Measurements from ENCODE around the gene NIPAL1. TPM values are rescaled to one million over a fixed set of nuclear protein-coding genes. Genes with fewer than 3 reads are reported as not detected.
A peak's percentile ranks its signal among the peaks of the same experiment; 100 is the strongest.
"Not testable (repeated sequence)": the region's sequence is repeated elsewhere in the genome, so short reads cannot be mapped to it uniquely, and the experiment has no call there.

Gene NIPAL1
- 1 to 10 TPM in 1 of 2 donors, under 1 TPM in 1; 0.21 to 2.0 TPM for total RNA-seq

GRCh38 chr4:48016141-48017107 lies at the start of gene NIPAL1, which contains the start of gene CNGA1:
TSS of gene NIPAL1 (plus strand) at chr4:48016772. CDS start at chr4:48016840, 68 bp downstream.
TSS of gene CNGA1 (minus strand) at chr4:48016681. CDS start at chr4:47952689, 63,992 bp downstream.
- no peaks in the 10 kb centered on the region for H3K36me3 Mint-ChIP-seq
- peaks cover 2 to 6% of the 10 kb centered on the region in 2 donors for H3K4me1 Mint-ChIP-seq (ENCODE audit: low read depth in 2 of 2)
- ATAC-seq (peak; percentile 95 to 98), DNase-seq (ENCODE audit: low spot score) (peak; percentile 76)
- H3K4me3 Mint-ChIP-seq = peak within 1 kb of the TSS; percentile 69
- no peaks in the 10 kb centered on the region for H3K9me3 Mint-ChIP-seq
- H3K27me3 Mint-ChIP-seq = peaks cover 23 to 37% of the 10 kb centered on the region in 2 donors
- no peak within 1 kb of the TSS for H3K27ac Mint-ChIP-seq

GRCh38 chr4:47968847-47969246 lies 47.7 kb upstream of the NIPAL1 start:
- H3K4me1 Mint-ChIP-seq (ENCODE audit: low read depth in 2 of 2) = no peaks in the 10 kb centered on the region
- no peak for ATAC-seq
- no peaks in the 10 kb centered on the region for H3K36me3 Mint-ChIP-seq
- no peak overlapping the region for H3K27ac Mint-ChIP-seq
- no peak for DNase-seq (ENCODE audit: low spot score)
- no peaks in the 10 kb centered on the region for H3K9me3 Mint-ChIP-seq
- peaks cover 22 to 26% of the 10 kb centered on the region in 2 donors for H3K27me3 Mint-ChIP-seq
- no peak overlapping the region for H3K4me3 Mint-ChIP-seq

- H3K4me3 Mint-ChIP-seq = no peak overlapping the region
- no peaks in the 10 kb centered on the region for H3K9me3 Mint-ChIP-seq
- no peaks in the 10 kb centered on the region for H3K4me1 Mint-ChIP-seq (ENCODE audit: low read depth in 2 of 2)
- H3K27ac Mint-ChIP-seq = no peak overlapping the region
- no peaks in the 10 kb centered on the region for H3K36me3 Mint-ChIP-seq
- DNase-seq (ENCODE audit: low spot score) = no peak
- ATAC-seq = no peak
- H3K27me3 Mint-ChIP-seq = peaks cover 23 to 24% of the 10 kb centered on the region in 2 donors
These were observed 44.4 kb upstream of the NIPAL1 start for GRCh38 chr4:47972181-47972580.

- Mint-ChIP-seq H3K4me1 (ENCODE audit: low read depth in 2 of 2) (no peaks in the 10 kb centered on the region), H3K27me3 (peaks cover 24% of the 10 kb centered on the region in 2 donors), H3K9me3 (no peaks in the 10 kb centered on the region), H3K4me3 (no peak overlapping the region), H3K27ac (no peak overlapping the region), H3K36me3 (no peaks in the 10 kb centered on the region)
- no peak for DNase-seq (ENCODE audit: low spot score)
- ATAC-seq = no peak
These were observed 43.9 kb upstream of the NIPAL1 start for GRCh38 chr4:47972721-47973120.

GRCh38 chr4:47974566-47974965 lies 42.0 kb upstream of the NIPAL1 start:
- no peak for ATAC-seq
- Mint-ChIP-seq H3K4me1 (ENCODE audit: low read depth in 2 of 2) (no peaks in the 10 kb centered on the region), H3K27ac (no peak overlapping the region), H3K27me3 (peaks cover 14 to 18% of the 10 kb centered on the region in 2 donors), H3K4me3 (no peak overlapping the region), H3K9me3 (no peaks in the 10 kb centered on the region), H3K36me3 (no peaks in the 10 kb centered on the region)
- no peak for DNase-seq (ENCODE audit: low spot score)

- DNase-seq (ENCODE audit: low spot score) = no peak
- H3K4me1 Mint-ChIP-seq (ENCODE audit: low read depth in 2 of 2) = peaks cover 2 to 6% of the 10 kb centered on the region in 2 donors
These were observed 26.4 kb upstream of the NIPAL1 start for GRCh38 chr4:47990145-47990544.

GRCh38 chr4:47992475-47992874 lies 24.1 kb upstream of the NIPAL1 start:
- H3K27me3 Mint-ChIP-seq = peaks cover 18 to 25% of the 10 kb centered on the region in 2 donors
- DNase-seq (ENCODE audit: low spot score); H3K4me1 Mint-ChIP-seq (ENCODE audit: low read depth in 2 of 2); ATAC-seq; H3K27ac Mint-ChIP-seq; H3K4me3 Mint-ChIP-seq: not testable (repeated sequence)
- peaks cover 22% of the 10 kb centered on the region for H3K36me3 Mint-ChIP-seq
- H3K9me3 Mint-ChIP-seq = peaks cover 14% of the 10 kb centered on the region

More at GRCh38 chr4:47990145-47990544, 26.4 kb upstream of the NIPAL1 start:
- H3K27me3 Mint-ChIP-seq = peaks cover 32 to 45% of the 10 kb centered on the region in 2 donors
- no peak overlapping the region for H3K4me3 Mint-ChIP-seq
- peaks cover 22% of the 10 kb centered on the region for H3K36me3 Mint-ChIP-seq
- no peak overlapping the region for H3K27ac Mint-ChIP-seq
- peaks cover 14% of the 10 kb centered on the region for H3K9me3 Mint-ChIP-seq
- no peak for ATAC-seq

- Mint-ChIP-seq H3K27me3 (peaks cover 12 to 17% of the 10 kb centered on the region in 2 donors), H3K9me3 (peaks cover 8% of the 10 kb centered on the region), H3K27ac (no peak overlapping the region), H3K4me3 (no peak overlapping the region), H3K4me1 (ENCODE audit: low read depth in 2 of 2) (peaks cover 2 to 6% of the 10 kb centered on the region in 2 donors), H3K36me3 (peaks cover 22% of the 10 kb centered on the region)
- DNase-seq (ENCODE audit: low spot score) (no peak), ATAC-seq (no peak)
These were observed 20.6 kb upstream of the NIPAL1 start for GRCh38 chr4:47996021-47996420.

- Mint-ChIP-seq H3K4me1 (ENCODE audit: low read depth in 2 of 2) (no peaks in the 10 kb centered on the region), H3K9me3 (peaks cover 3% of the 10 kb centered on the region), H3K27ac (no peak overlapping the region), H3K36me3 (peaks cover 10% of the 10 kb centered on the region), H3K27me3 (peaks cover 7 to 8% of the 10 kb centered on the region in 2 donors), H3K4me3 (no peak overlapping the region)
- ATAC-seq (no peak), DNase-seq (ENCODE audit: low spot score) (no peak)
These were observed 14.3 kb upstream of the NIPAL1 start for GRCh38 chr4:48002267-48002666.

GRCh38 chr4:48003568-48003967 lies 13.0 kb upstream of the NIPAL1 start:
- H3K27ac Mint-ChIP-seq; H3K9me3 Mint-ChIP-seq; H3K4me3 Mint-ChIP-seq; H3K27me3 Mint-ChIP-seq; DNase-seq (ENCODE audit: low spot score); H3K4me1 Mint-ChIP-seq (ENCODE audit: low read depth in 2 of 2); ATAC-seq; H3K36me3 Mint-ChIP-seq: not testable (repeated sequence)

- H3K4me3 Mint-ChIP-seq = no peak overlapping the region
- H3K36me3 Mint-ChIP-seq = peaks cover 4% of the 10 kb centered on the region
These were observed 10.8 kb upstream of the NIPAL1 start for GRCh38 chr4:48005781-48006180.

GRCh38 chr4:48008021-48008596 lies 8.5 kb upstream of the NIPAL1 start:
- ATAC-seq = no peak
- Mint-ChIP-seq H3K36me3 (peaks cover 4% of the 10 kb centered on the region), H3K4me1 (ENCODE audit: low read depth in 2 of 2) (no peaks in the 10 kb centered on the region), H3K27ac (no peak overlapping the region), H3K4me3 (no peak overlapping the region), H3K27me3 (peaks cover 11 to 22% of the 10 kb centered on the region in 2 donors), H3K9me3 (peaks cover 3% of the 10 kb centered on the region)
- no peak for DNase-seq (ENCODE audit: low spot score)

More at GRCh38 chr4:48005781-48006180, 10.8 kb upstream of the NIPAL1 start:
- H3K27me3 Mint-ChIP-seq = peaks cover 5 to 7% of the 10 kb centered on the region in 2 donors
- H3K9me3 Mint-ChIP-seq = peaks cover 3% of the 10 kb centered on the region
- no peak for ATAC-seq
- no peak overlapping the region for H3K27ac Mint-ChIP-seq
- no peaks in the 10 kb centered on the region for H3K4me1 Mint-ChIP-seq (ENCODE audit: low read depth in 2 of 2)
- DNase-seq (ENCODE audit: low spot score) = no peak

GRCh38 chr4:48010906-48011305 lies 5.7 kb upstream of the NIPAL1 start:
- H3K36me3 Mint-ChIP-seq; H3K4me3 Mint-ChIP-seq; H3K4me1 Mint-ChIP-seq (ENCODE audit: low read depth in 2 of 2); H3K27ac Mint-ChIP-seq; H3K9me3 Mint-ChIP-seq; ATAC-seq; DNase-seq (ENCODE audit: low spot score): not testable (repeated sequence)
- H3K27me3 Mint-ChIP-seq = peaks cover 14 to 44% of the 10 kb centered on the region in 2 donors

GRCh38 chr4:48011722-48012121 lies 4.8 kb upstream of the NIPAL1 start:
- Mint-ChIP-seq H3K36me3 (no peaks in the 10 kb centered on the region), H3K4me3 (no peak overlapping the region), H3K9me3 (no peaks in the 10 kb centered on the region), H3K27me3 (peaks cover 14 to 44% of the 10 kb centered on the region in 2 donors), H3K4me1 (ENCODE audit: low read depth in 2 of 2) (peaks cover 0 to 6% of the 10 kb centered on the region in 2 donors), H3K27ac (no peak overlapping the region)
- no peak for ATAC-seq
- no peak for DNase-seq (ENCODE audit: low spot score)

All from natural killer cell treated with Interleukin-12 subunit alpha and Interleukin-12 subunit beta and Interleukin-15 and Interleukin-18, amount 100 ng/mL, for 72 hours (primary cell).